Activated CD8-positive, alpha-beta memory T cell treated with anti-CD3 and anti-CD28 coated beads for 48 hours (primary cell): ENCODE data around the gene FBXO10.
"Not testable (repeated sequence)": the region's sequence is repeated elsewhere in the genome, so short reads cannot be mapped to it uniquely, and the experiment has no call there.

Experiments used
- DNase-seq, 3 experiments: peaks; one replicate each; pipeline ENCODE4 v3.0.0-alpha.2; 2020; ENCODE audit warnings: low read depth in 2 of 3, low spot score in 2 of 3

The FBXO10 gene

GRCh38 chr9:37486256-37486615 lies 89.9 kb downstream of the FBXO10 start:
- no peak for DNase-seq

- peak; percentile 92 to 97 (median 93) for DNase-seq
Observed at GRCh38 chr9:37485389-37486255, 90.6 kb downstream of the FBXO10 start, which contains the start of gene POLR1E. Gene POLR1E, plus strand, starts transcription at chr9:37485948. Its CDS starts 100 bp downstream, at chr9:37486048.

GRCh38 chr9:37480759-37481158 lies 95.4 kb downstream of the FBXO10 start:
- no peak for DNase-seq

GRCh38 chr9:37477987-37478619 lies 98.1 kb downstream of the FBXO10 start:
- not testable (repeated sequence) for DNase-seq

GRCh38 chr9:37477443-37477842 lies 98.7 kb downstream of the FBXO10 start:
- DNase-seq = not testable (repeated sequence)

- DNase-seq = no peak
Observed at GRCh38 chr9:37476930-37477329, 99.2 kb downstream of the FBXO10 start.

- no peak for DNase-seq
Observed at GRCh38 chr9:37474438-37474837, 101.7 kb downstream of the FBXO10 start.

- not testable (repeated sequence) for DNase-seq
Observed at GRCh38 chr9:37473982-37474381, 102.2 kb downstream of the FBXO10 start.

- no peak for DNase-seq
Observed at GRCh38 chr9:37471942-37472684, 104.1 kb downstream of the FBXO10 start.

GRCh38 chr9:37468620-37469019 lies 107.6 kb downstream of the FBXO10 start:
- no peak for DNase-seq

GRCh38 chr9:37467530-37467929 lies 108.7 kb downstream of the FBXO10 start:
- DNase-seq = not testable (repeated sequence)

- DNase-seq = peak in 1 of 3 experiments; percentile 17
Observed at GRCh38 chr9:37466037-37466709, 110.0 kb downstream of the FBXO10 start.

GRCh38 chr9:37465249-37466036 lies 110.7 kb downstream of the FBXO10 start, which contains the start of gene ZBTB5:
Gene ZBTB5, minus strand, starts transcription at chr9:37465450. Its CDS starts 22,899 bp downstream, at chr9:37442551.
- DNase-seq = peak; percentile 55 to 96 (median 93)

- peak in 2 of 3 experiments; percentile 76 to 86 for DNase-seq
Observed at GRCh38 chr9:37464426-37465248, 111.5 kb downstream of the FBXO10 start.

- DNase-seq = no peak
Observed at GRCh38 chr9:37464006-37464405, 112.2 kb downstream of the FBXO10 start.
